Measurements from ENCODE around the gene HJURP. TPM values are rescaled to one million over a fixed set of nuclear protein-coding genes. Genes with fewer than 3 reads are reported as not detected.

HJURP gene
- total and polyA plus RNA-seq, 2 donors (not counting 1 experiment from before 2014, with no cell fraction given) = 5.8 to 6.2 TPM

DNA sequence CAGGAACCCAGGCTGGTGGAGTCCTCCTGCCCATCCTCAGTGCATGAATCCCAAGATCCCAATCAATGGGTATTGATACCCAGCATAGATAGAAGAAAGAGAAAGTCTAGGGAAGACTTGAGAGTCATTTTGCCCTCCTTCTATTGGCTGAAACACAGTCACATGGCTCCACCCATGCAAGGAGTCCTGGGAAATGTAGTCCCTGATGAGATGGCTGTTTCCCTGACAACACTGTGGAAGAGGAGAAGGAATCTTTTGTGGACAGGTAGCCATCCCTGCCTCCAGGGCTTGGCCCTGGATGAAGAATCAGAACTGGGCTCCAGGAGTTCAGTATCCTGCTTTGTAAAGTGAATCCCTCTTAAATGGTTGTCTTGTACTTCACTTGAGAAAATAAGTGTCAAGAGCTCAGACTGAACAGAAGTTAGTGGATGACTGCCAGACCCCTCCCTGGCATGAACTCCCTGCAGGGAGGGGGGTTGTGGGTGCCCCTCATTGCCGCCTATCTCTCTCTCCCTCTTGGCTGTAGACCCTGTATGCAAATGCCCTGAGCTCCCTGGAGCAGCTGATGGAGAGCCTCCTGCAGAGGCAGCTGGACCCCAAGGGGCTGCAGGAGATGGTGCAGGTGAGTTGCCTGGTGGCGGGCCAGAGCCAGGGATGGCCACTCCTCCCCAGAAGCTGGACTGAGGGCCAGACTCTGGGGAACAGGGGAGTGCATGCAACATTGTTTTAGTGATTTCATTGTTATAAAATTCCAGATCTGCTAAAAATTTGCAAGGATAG lies 40.1 kb downstream of the HJURP start:
- TF ChIP-seq, protein P1, sequence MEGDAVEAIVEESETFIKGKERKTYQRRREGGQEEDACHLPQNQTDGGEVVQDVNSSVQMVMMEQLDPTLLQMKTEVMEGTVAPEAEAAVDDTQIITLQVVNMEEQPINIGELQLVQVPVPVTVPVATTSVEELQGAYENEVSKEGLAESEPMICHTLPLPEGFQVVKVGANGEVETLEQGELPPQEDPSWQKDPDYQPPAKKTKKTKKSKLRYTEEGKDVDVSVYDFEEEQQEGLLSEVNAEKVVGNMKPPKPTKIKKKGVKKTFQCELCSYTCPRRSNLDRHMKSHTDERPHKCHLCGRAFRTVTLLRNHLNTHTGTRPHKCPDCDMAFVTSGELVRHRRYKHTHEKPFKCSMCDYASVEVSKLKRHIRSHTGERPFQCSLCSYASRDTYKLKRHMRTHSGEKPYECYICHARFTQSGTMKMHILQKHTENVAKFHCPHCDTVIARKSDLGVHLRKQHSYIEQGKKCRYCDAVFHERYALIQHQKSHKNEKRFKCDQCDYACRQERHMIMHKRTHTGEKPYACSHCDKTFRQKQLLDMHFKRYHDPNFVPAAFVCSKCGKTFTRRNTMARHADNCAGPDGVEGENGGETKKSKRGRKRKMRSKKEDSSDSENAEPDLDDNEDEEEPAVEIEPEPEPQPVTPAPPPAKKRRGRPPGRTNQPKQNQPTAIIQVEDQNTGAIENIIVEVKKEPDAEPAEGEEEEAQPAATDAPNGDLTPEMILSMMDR (conservative IDR thresholded peaks at IDR 0.05 in 1 of 2, IDR thresholded peaks at IDR 0.05 in 1 of 2; ENCODE audit: low read depth in 1 of 2, low read length in 2 of 2) = no peak
- no peak for TF ChIP-seq EZH2 (IDR thresholded peaks at IDR 0.05; ENCODE audit: low read length, missing control alignments)
- Histone ChIP-seq H2AFZ (ENCODE audit: low read length) (no peak overlapping the region), H3K4me3 (replicated peaks in 1 of 4; ENCODE audit: control extremely low read depth in 1 of 4, insufficient read depth in 1 of 4, low read depth in 3 of 4, low read length in 4 of 4) (no peak overlapping the region), H3K9me3 (ENCODE audit: control insufficient read depth, insufficient read depth, low read depth, low read length) (no peaks in the 10 kb centered on the region), H3K27me3 (ENCODE audit: control insufficient read depth, insufficient read depth, low read length) (no peaks in the 10 kb centered on the region), H3K9ac (ENCODE audit: insufficient read depth, low read length) (no peak overlapping the region), H3K79me2 (ENCODE audit: control insufficient read depth, insufficient read depth, low read length) (no peaks in the 10 kb centered on the region), H3K4me2 (ENCODE audit: extremely low read depth, insufficient read depth, low read length) (no peak overlapping the region), H3K36me3 (ENCODE audit: control insufficient read depth, insufficient read depth, low read length) (no peaks in the 10 kb centered on the region), H3K27ac (ENCODE audit: insufficient read depth, low read length) (no peak overlapping the region), H3K4me1 (ENCODE audit: control insufficient read depth, extremely low read depth, insufficient read depth, low read length) (no peaks in the 10 kb centered on the region), H4K20me1 (ENCODE audit: control insufficient read depth, extremely low read depth, insufficient read depth, low read length) (no peaks in the 10 kb centered on the region)
- no peak for DNase-seq (ENCODE audit: low read depth in 2 of 2)

DNA sequence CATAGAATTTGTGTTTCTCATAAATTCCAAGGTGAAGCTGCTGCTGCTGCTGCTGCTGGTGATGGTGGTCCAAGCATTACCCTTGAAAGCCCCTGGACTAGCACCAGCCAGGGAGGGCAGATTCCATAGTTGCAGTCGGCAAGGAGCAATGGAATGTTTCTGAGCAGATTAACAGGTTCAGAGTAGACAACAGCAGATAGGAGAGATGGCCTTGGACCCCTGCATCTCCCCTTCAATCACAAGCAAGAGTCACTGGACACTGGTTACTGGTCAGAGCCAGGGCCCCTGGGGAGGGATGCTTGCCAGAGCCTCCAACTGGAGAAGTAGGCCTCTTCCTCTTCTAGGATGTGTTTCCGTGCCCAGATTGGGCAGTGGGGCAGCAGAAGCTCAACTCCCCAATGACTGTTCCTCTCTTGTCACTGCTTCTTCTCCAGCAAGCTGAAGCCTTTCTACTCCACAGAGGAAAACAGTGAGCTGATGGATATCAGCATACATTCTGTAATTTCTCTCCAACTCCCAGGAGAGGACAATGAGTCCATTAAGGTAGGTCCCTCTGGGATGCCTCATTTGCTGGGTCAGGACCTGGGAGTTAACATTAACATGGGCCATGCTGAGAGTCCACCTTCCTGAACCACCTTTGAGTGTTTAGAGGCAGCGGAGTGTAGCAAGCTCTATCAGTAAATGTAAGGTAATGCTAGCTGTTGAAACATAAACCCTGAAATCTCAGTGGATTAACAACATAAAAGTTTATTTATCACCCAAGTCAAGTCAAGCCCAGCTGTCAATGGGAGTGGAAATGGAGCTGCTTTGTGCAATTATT lies 40.9 kb downstream of the HJURP start:
- no peak overlapping the region for H3K4me2 ChIP-seq (ENCODE audit: extremely low read depth, insufficient read depth, low read length)
- no peak overlapping the region for H3K4me3 ChIP-seq (replicated peaks in 1 of 4; ENCODE audit: control extremely low read depth in 1 of 4, insufficient read depth in 1 of 4, low read depth in 3 of 4, low read length in 4 of 4)
- DNase-seq (ENCODE audit: low read depth in 2 of 2) = no peak
- no peaks in the 10 kb centered on the region for H3K36me3 ChIP-seq (ENCODE audit: control insufficient read depth, insufficient read depth, low read length)
- no peaks in the 10 kb centered on the region for H4K20me1 ChIP-seq (ENCODE audit: control insufficient read depth, extremely low read depth, insufficient read depth, low read length)
- no peak overlapping the region for H2AFZ ChIP-seq (ENCODE audit: low read length)
- H3K9ac ChIP-seq (ENCODE audit: insufficient read depth, low read length) = no peak overlapping the region
- H3K9me3 ChIP-seq (ENCODE audit: control insufficient read depth, insufficient read depth, low read depth, low read length) = no peaks in the 10 kb centered on the region
- H3K27me3 ChIP-seq (ENCODE audit: control insufficient read depth, insufficient read depth, low read length) = no peaks in the 10 kb centered on the region
- no peaks in the 10 kb centered on the region for H3K79me2 ChIP-seq (ENCODE audit: control insufficient read depth, insufficient read depth, low read length)
- H3K27ac ChIP-seq (ENCODE audit: insufficient read depth, low read length) = no peak overlapping the region
- TF ChIP-seq, protein P1 (conservative IDR thresholded peaks at IDR 0.05 in 1 of 2, IDR thresholded peaks at IDR 0.05 in 1 of 2; ENCODE audit: low read depth in 1 of 2, low read length in 2 of 2) = no peak
- no peak for TF ChIP-seq EZH2 (IDR thresholded peaks at IDR 0.05; ENCODE audit: low read length, missing control alignments)
- no peaks in the 10 kb centered on the region for H3K4me1 ChIP-seq (ENCODE audit: control insufficient read depth, extremely low read depth, insufficient read depth, low read length)

DNA sequence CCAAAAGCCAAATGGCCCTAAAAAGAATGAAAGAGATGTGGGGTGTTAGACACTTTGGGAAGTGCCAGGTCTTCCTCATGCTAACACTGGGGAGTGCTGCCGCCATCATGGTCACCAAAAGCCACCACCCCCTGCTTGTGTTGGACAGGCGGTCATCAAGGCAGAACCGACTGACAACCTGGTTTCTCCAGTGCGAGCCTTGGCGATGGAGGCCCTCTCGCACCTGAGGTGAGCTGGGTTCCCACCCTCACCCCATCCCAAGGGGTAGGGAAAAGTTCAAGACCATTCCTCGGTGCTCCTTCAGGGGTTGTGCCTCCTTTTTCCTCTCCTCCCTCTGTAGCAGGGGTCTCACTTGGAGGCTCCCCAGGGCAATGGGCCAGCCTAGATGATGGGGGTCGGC lies 42.6 kb downstream of the HJURP start:
- H3K9ac ChIP-seq (ENCODE audit: insufficient read depth, low read length) = no peak overlapping the region
- DNase-seq (ENCODE audit: low read depth in 2 of 2) = no peak
- no peak overlapping the region for H3K4me2 ChIP-seq (ENCODE audit: extremely low read depth, insufficient read depth, low read length)
- TF ChIP-seq, protein P1 (conservative IDR thresholded peaks at IDR 0.05 in 1 of 2, IDR thresholded peaks at IDR 0.05 in 1 of 2; ENCODE audit: low read depth in 1 of 2, low read length in 2 of 2) = no peak
- no peak overlapping the region for H3K4me3 ChIP-seq (replicated peaks in 1 of 4; ENCODE audit: control extremely low read depth in 1 of 4, insufficient read depth in 1 of 4, low read depth in 3 of 4, low read length in 4 of 4)
- no peak overlapping the region for H3K27ac ChIP-seq (ENCODE audit: insufficient read depth, low read length)
- H3K27me3 ChIP-seq (ENCODE audit: control insufficient read depth, insufficient read depth, low read length) = no peaks in the 10 kb centered on the region
- H4K20me1 ChIP-seq (ENCODE audit: control insufficient read depth, extremely low read depth, insufficient read depth, low read length) = no peaks in the 10 kb centered on the region
- H3K36me3 ChIP-seq (ENCODE audit: control insufficient read depth, insufficient read depth, low read length) = no peaks in the 10 kb centered on the region
- H3K79me2 ChIP-seq (ENCODE audit: control insufficient read depth, insufficient read depth, low read length) = no peaks in the 10 kb centered on the region
- no peaks in the 10 kb centered on the region for H3K4me1 ChIP-seq (ENCODE audit: control insufficient read depth, extremely low read depth, insufficient read depth, low read length)
- no peaks in the 10 kb centered on the region for H3K9me3 ChIP-seq (ENCODE audit: control insufficient read depth, insufficient read depth, low read depth, low read length)
- H2AFZ ChIP-seq (ENCODE audit: low read length) = no peak overlapping the region
